ENCODE measurements around the gene TAF10.

- no peak for TF ChIP-seq CTCF (conservative IDR thresholded peaks at IDR 0.05)
- TF ChIP-seq ZFX (IDR thresholded peaks at IDR 0.05) = no peak
Observed at GRCh38 chr11:6617315-6617781, 5.3 kb upstream of the TAF10 start.

All from C4-2B (cell line).